K562 (cell line): ENCODE results near the gene GCDH. TPM values are rescaled to one million over a fixed set of nuclear protein-coding genes. Genes with fewer than 3 reads are reported as not detected.

ENCODE experiments used
- FOXP4 ChIP-seq: sonication (generic); formaldehyde crosslinking; IDR thresholded peaks from 2 replicates; pipeline ENCODE4 v1.8.0; 2022; ENCODE audit warnings: mild to moderate bottlenecking, missing genetic modification reagents, borderline replicate concordance
- HIVEP1 ChIP-seq: fragments of 250-450 bp; sonication (Bioruptor Pico); IDR thresholded peaks from 2 replicates; pipeline ENCODE4 v1.4.0; 2020; ENCODE audit warnings: mild to moderate bottlenecking
- MECOM ChIP-seq: fragments of 250-450 bp; sonication (Bioruptor Pico); IDR thresholded peaks from 2 replicates; pipeline ENCODE4 v1.8.0; 2022; ENCODE audit warnings: inconsistent platforms
- MEF2A ChIP-seq: IDR thresholded peaks from 2 replicates; pipeline ENCODE4 v1.6.1; 2011; ENCODE audit warnings: low read depth, mild to moderate bottlenecking, low read length, moderate library complexity; ENCODE audit not compliant: control insufficient read depth
- MTA1 ChIP-seq: fragments of 450-650 bp; IDR thresholded peaks from 2 replicates; pipeline ENCODE4 v1.6.1; 2017; ENCODE audit warnings: borderline replicate concordance
- NFYB ChIP-seq: IDR thresholded peaks from 2 replicates; pipeline ENCODE4 v1.6.1; 2011; ENCODE audit warnings: mild to moderate bottlenecking, moderate library complexity; ENCODE audit not compliant: insufficient read length; ENCODE audit errors: extremely low read depth
- POLR2A ChIP-seq: fragments of 450-650 bp; conservative IDR thresholded peaks from 2 replicates; pipeline ENCODE4 v1.6.1; 2016
- SOX6 ChIP-seq: fragments of 450-650 bp; IDR thresholded peaks from 2 replicates; pipeline ENCODE4 v1.6.1; 2014; ENCODE audit warnings: mild to moderate bottlenecking
- THRAP3 ChIP-seq: fragments of 450-650 bp; IDR thresholded peaks from 2 replicates; pipeline ENCODE4 v1.6.1; 2016; ENCODE audit warnings: mild to moderate bottlenecking, inconsistent platforms, borderline replicate concordance
- ZBTB17 ChIP-seq: fragments of 450-650 bp; formaldehyde crosslinking; IDR thresholded peaks from 2 replicates; pipeline ENCODE4 v1.4.0; 2020; ENCODE audit warnings: mild to moderate bottlenecking
- ZKSCAN3 ChIP-seq: fragments of 250-450 bp; sonication (Bioruptor Pico); IDR thresholded peaks from 2 replicates; pipeline ENCODE4 v1.4.0; 2020
- ZNF134 ChIP-seq: fragments of 250-450 bp; sonication (Bioruptor Pico); conservative IDR thresholded peaks from 2 replicates; pipeline ENCODE4 v1.4.0; 2020
- polyA plus RNA-seq, 8 experiments: library from polyadenylated mRNA; depleted of rRNA in 4 of 8; stranded (reverse) in 5 of 8; unstranded in 3 of 8; fragments of >200 nt; fragmentation: Nextera tagmentation in 2 of 8; fragmentation: Illumina TruSeq in 1 of 8; extraction: Ambion mirVana in 2 of 8; extraction: Trizol in 1 of 8; gene quantifications; 2 replicates each; pipeline versions ENCODE4 v1.2.1 to v1.2.3, GENCODE V29; 2011 to 2014; ENCODE audit warnings: inconsistent platforms in 1 of 8, missing spikeins in 1 of 8
- total RNA-seq, 7 experiments: library from RNA; depleted of rRNA in 6 of 7; stranded (reverse); fragments of >200 nt in 6 of 7; fragmentation: Illumina TruSeq in 2 of 7; extraction: Trizol in 2 of 7; gene quantifications; 2 replicates each; pipeline versions ENCODE4 v1.2.1 to v1.2.3, GENCODE V29; 2011 to 2021; ENCODE audit warnings: low replicate concordance in 1 of 7
- TF ChIP-seq, protein P1 (sequence below): fragments of 250-450 bp; sonication (Bioruptor Pico); IDR thresholded peaks from 2 replicates; pipeline ENCODE4 v1.4.0; 2020; ENCODE audit warnings: mild to moderate bottlenecking, moderate library complexity
- TF ChIP-seq, protein P2 (sequence below): fragments of 250-450 bp; sonication (Bioruptor Pico); IDR thresholded peaks from 2 replicates; pipeline ENCODE4 v1.4.0; 2020; ENCODE audit warnings: mild to moderate bottlenecking
- TF ChIP-seq, protein P3 (sequence below): fragments of 450-650 bp; IDR thresholded peaks from 2 replicates; pipeline ENCODE4 v1.6.1; 2014; ENCODE audit warnings: low read depth, mild to moderate bottlenecking, moderate library complexity, borderline replicate concordance

Gene GCDH
- total and polyA plus RNA-seq, 9 of the 15 experiments (the other 6 are each of a cell fraction or from before 2014, with no cell fraction given): 2.9 to 50.8 (median 19.1) TPM

DNA sequence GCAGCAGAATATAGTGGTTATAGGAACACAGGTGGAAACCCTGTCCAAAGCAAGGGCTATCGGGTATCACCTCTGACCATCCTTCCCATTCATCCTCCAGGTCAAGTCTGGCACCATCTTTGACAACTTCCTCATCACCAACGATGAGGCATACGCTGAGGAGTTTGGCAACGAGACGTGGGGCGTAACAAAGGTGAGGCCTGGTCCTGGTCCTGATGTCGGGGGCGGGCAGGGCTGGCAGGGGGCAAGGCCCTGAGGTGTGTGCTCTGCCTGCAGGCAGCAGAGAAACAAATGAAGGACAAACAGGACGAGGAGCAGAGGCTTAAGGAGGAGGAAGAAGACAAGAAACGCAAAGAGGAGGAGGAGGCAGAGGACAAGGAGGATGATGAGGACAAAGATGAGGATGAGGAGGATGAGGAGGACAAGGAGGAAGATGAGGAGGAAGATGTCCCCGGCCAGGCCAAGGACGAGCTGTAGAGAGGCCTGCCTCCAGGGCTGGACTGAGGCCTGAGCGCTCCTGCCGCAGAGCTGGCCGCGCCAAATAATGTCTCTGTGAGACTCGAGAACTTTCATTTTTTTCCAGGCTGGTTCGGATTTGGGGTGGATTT, 52.6 kb downstream of the GCDH start (continued):
- no peak for TF ChIP-seq MEF2A
- no peak for TF ChIP-seq ZBTB17 (CRISPR knock-in tag)
- TF ChIP-seq ZKSCAN3 (CRISPR knock-in tag): no peak
- no peak for TF ChIP-seq MTA1
- no peak for TF ChIP-seq ZNF134 (CRISPR knock-in tag)
- TF ChIP-seq THRAP3: peak; percentile 73; the same call in 1 of the 2 replicates
- no peak for TF ChIP-seq NFYB
- TF ChIP-seq MECOM (CRISPR knock-in tag): no peak
- TF ChIP-seq, protein P1, sequence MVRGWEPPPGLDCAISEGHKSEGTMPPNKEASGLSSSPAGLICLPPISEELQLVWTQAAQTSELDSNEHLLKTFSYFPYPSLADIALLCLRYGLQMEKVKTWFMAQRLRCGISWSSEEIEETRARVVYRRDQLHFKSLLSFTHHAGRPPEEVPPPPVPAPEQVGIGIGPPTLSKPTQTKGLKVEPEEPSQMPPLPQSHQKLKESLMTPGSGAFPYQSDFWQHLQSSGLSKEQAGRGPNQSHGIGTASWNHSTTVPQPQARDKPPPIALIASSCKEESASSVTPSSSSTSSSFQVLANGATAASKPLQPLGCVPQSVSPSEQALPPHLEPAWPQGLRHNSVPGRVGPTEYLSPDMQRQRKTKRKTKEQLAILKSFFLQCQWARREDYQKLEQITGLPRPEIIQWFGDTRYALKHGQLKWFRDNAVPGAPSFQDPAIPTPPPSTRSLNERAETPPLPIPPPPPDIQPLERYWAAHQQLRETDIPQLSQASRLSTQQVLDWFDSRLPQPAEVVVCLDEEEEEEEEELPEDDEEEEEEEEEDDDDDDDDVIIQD: no peak
- peak; percentile 56; the same call in 1 of the 2 replicates for TF ChIP-seq FOXP4 (CRISPR knock-in tag)
- no peak for TF ChIP-seq SOX6
- TF ChIP-seq, protein P2, sequence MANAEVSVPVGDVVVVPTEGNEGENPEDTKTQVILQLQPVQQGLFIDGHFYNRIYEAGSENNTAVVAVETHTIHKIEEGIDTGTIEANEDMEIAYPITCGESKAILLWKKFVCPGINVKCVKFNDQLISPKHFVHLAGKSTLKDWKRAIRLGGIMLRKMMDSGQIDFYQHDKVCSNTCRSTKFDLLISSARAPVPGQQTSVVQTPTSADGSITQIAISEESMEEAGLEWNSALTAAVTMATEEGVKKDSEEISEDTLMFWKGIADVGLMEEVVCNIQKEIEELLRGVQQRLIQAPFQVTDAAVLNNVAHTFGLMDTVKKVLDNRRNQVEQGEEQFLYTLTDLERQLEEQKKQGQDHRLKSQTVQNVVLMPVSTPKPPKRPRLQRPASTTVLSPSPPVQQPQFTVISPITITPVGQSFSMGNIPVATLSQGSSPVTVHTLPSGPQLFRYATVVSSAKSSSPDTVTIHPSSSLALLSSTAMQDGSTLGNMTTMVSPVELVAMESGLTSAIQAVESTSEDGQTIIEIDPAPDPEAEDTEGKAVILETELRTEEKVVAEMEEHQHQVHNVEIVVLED (CRISPR knock-in tag): no peak
- peak; percentile 60 for TF ChIP-seq POLR2A
- TF ChIP-seq, protein P3, sequence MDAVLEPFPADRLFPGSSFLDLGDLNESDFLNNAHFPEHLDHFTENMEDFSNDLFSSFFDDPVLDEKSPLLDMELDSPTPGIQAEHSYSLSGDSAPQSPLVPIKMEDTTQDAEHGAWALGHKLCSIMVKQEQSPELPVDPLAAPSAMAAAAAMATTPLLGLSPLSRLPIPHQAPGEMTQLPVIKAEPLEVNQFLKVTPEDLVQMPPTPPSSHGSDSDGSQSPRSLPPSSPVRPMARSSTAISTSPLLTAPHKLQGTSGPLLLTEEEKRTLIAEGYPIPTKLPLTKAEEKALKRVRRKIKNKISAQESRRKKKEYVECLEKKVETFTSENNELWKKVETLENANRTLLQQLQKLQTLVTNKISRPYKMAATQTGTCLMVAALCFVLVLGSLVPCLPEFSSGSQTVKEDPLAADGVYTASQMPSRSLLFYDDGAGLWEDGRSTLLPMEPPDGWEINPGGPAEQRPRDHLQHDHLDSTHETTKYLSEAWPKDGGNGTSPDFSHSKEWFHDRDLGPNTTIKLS: no peak
- TF ChIP-seq HIVEP1 (CRISPR knock-in tag): no peak
- TF ChIP-seq, all 486 proteins: peak for 17
